Calu3 (cell line): ENCODE results near the gene GABRB3. TPM values are rescaled to one million over a fixed set of nuclear protein-coding genes. Genes with fewer than 3 reads are reported as not detected.

ENCODE experiments used
- BruUV-seq: library from RNA; stranded (reverse); fragments of 400-500 nt; replicated peaks from 2 replicates; lab custom pipeline; 2021; lab: Mats Ljungman, UMichigan
- CTCF ChIA-PET: fragments of 300-600 bp; sonication (Branson Sonifier 250); formaldehyde crosslinking; loops from one replicate; lab custom pipeline; 2022; ENCODE audit warnings: antibody characterized with exemption; lab: Charles Lee
- DNase-seq: peaks from one replicate; pipeline ENCODE4 v3.0.0; 2022
- H3K27ac Mint-ChIP-seq: one replicate; pipeline ENCODE4 v1.8.0; 2022; ENCODE audit warnings: mixed read lengths; ENCODE audit not compliant: unreplicated experiment
- H3K27me3 Mint-ChIP-seq: one replicate; pipeline ENCODE4 v1.8.0; 2022; ENCODE audit warnings: mixed read lengths; ENCODE audit not compliant: unreplicated experiment
- H3K36me3 Mint-ChIP-seq: one replicate; pipeline ENCODE4 v1.8.0; 2022; ENCODE audit warnings: mild to moderate bottlenecking, moderate library complexity, mixed read lengths; ENCODE audit not compliant: insufficient read depth, unreplicated experiment
- H3K4me1 Mint-ChIP-seq: one replicate; pipeline ENCODE4 v1.8.0; 2022; ENCODE audit warnings: mild to moderate bottlenecking, low read depth, mixed read lengths; ENCODE audit not compliant: unreplicated experiment
- H3K4me3 Mint-ChIP-seq: one replicate; pipeline ENCODE4 v1.8.0; 2022; ENCODE audit warnings: mild to moderate bottlenecking, low read depth, moderate library complexity, mixed read lengths; ENCODE audit not compliant: unreplicated experiment
- H3K9me3 Mint-ChIP-seq: one replicate; pipeline ENCODE4 v1.8.0; 2022; ENCODE audit warnings: low read depth, mixed read lengths; ENCODE audit not compliant: unreplicated experiment
- CTCF ChIP-seq: fragments of 200-600 bp; IDR thresholded peaks from one replicate; pipeline ENCODE4 v1.8.0; 2022; ENCODE audit warnings: antibody characterized with exemption; ENCODE audit not compliant: unreplicated experiment
- intact Hi-C: fragments of 100-400 bp; cut with micrococcal nuclease; formaldehyde crosslinking; loops from one replicate; pipeline ENCODE4 v1.10.0; 2022; ENCODE audit not compliant: unreplicated experiment
- total RNA-seq: library from RNA; stranded (reverse); gene quantifications from 2 replicates; pipeline ENCODE4 v1.2.3, GENCODE V29; 2022

GABRB3 gene
- total RNA-seq, 1 experiment from 2014 or later = not detected

GRCh38 chr15:26736502-26737248 is 36.2 kb downstream of the GABRB3 start:
- intact Hi-C loops = no loop called here
- Mint-ChIP-seq H3K27me3 (no peaks in the 10 kb centered on the region), H3K36me3 (no peaks in the 10 kb centered on the region), H3K4me3 (no peak overlapping the region), H3K9me3 (peaks cover 4% of the 10 kb centered on the region), H3K4me1 (no peaks in the 10 kb centered on the region), H3K27ac (no peak overlapping the region)
- CTCF ChIA-PET = no interaction called here
- no TSS peak for BruUV-seq
- TF ChIP-seq CTCF = no peak
- no peak for DNase-seq

- no peak for DNase-seq
- CTCF ChIA-PET = no interaction called here
- intact Hi-C loops = no loop called here
- Mint-ChIP-seq H3K27ac (no peak overlapping the region), H3K9me3 (peaks cover 4% of the 10 kb centered on the region), H3K36me3 (no peaks in the 10 kb centered on the region), H3K4me1 (no peaks in the 10 kb centered on the region), H3K27me3 (no peaks in the 10 kb centered on the region), H3K4me3 (no peak overlapping the region)
- no TSS peak for BruUV-seq
- no peak for TF ChIP-seq CTCF
Observed at GRCh38 chr15:26731965-26732364, 40.9 kb downstream of the GABRB3 start.

- Mint-ChIP-seq H3K27ac (no peak overlapping the region), H3K9me3 (peaks cover 4% of the 10 kb centered on the region)
- no peak for DNase-seq
Observed at GRCh38 chr15:26729581-26729980, 43.3 kb downstream of the GABRB3 start.

GRCh38 chr15:26729030-26729429 is 43.8 kb downstream of the GABRB3 start:
- no peaks in the 10 kb centered on the region for H3K4me1 Mint-ChIP-seq
- no peaks in the 10 kb centered on the region for H3K36me3 Mint-ChIP-seq
- no peaks in the 10 kb centered on the region for H3K27me3 Mint-ChIP-seq
- H3K9me3 Mint-ChIP-seq = peaks cover 4% of the 10 kb centered on the region
- no peak overlapping the region for H3K4me3 Mint-ChIP-seq
- DNase-seq = no peak
- H3K27ac Mint-ChIP-seq = no peak overlapping the region
- CTCF ChIA-PET = no interaction called here
- BruUV-seq = no TSS peak
- intact Hi-C loops = no loop called here
- TF ChIP-seq CTCF = no peak

More at GRCh38 chr15:26729581-26729980, 43.3 kb downstream of the GABRB3 start:
- Mint-ChIP-seq H3K4me3 (no peak overlapping the region), H3K4me1 (no peaks in the 10 kb centered on the region), H3K36me3 (no peaks in the 10 kb centered on the region), H3K27me3 (no peaks in the 10 kb centered on the region)
- CTCF ChIA-PET = no interaction called here
- no TSS peak for BruUV-seq
- intact Hi-C loops = no loop called here
- TF ChIP-seq CTCF = no peak
